ENCODE results near the gene SLC24A3.

The SLC24A3 gene

DNA sequence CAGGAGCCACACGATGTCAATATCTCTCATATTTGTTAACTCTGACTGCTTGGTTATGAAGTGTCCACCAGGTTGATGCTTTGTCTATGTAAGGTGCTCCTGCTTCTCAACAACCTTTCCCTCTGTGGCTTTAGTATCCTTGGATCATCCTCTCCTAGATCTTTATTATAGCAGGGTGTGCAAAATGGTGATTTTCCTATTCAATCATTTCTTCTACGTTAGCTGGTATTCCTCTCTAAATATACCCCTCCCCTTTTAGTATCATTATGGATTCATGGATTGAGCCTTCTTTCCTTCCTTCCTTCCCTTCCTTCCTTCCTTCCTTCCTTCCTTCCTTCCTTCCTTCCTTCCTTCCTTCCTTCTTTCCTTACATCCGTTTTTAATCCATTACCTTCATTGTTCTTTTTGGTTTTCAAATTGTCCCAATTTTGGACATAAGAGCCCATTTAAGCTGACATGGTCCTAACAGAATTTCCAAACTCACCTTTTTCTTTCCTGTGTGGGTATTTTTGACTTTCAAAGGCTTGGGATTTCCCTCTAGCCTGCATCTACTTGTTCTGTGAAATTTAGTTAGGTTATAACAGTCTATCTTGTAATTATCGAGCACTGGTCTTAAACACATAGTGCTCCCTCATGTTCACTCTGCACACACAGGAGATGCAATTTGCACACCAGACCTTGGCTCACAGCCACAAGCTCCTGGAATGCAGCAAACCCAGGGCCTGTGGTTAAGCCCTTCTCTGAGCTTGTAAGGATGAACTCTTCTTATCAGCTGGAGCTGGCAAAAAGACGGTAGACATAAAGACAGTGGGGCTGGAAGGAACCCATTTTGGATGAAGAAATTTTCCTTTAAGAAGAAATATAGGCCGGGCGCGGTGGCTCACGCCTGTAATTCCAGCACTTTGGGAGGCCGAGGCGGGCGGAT lies 109.9 kb downstream of the SLC24A3 start:
- DNase-seq (ENCODE audit: low read depth, low spot score) = no peak
- H3K4me3 ChIP-seq (ENCODE audit: low read length) = no peak overlapping the region

DNA sequence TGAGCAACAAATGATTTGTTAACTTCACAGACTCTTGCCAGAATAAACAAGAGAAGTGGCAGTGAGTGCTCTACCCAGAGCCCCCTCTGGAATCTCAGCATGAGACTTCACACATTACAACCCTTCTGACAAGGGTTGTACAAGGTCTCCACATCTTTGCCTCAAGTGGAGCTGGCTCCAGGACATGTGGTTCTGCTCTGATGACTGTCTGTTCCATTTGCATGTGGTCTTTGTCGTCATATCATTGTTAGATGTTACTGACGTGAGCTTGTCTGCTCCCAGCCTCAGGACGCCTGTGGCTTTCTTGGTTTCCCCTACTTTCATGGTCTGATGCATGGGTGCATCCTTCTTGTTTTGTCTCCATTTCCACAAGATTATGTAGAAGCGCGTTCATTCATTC lies 115.0 kb downstream of the SLC24A3 start:
- H3K4me3 ChIP-seq (ENCODE audit: low read length) = no peak overlapping the region
- peak; percentile 77 for DNase-seq (ENCODE audit: low read depth, low spot score)

DNA sequence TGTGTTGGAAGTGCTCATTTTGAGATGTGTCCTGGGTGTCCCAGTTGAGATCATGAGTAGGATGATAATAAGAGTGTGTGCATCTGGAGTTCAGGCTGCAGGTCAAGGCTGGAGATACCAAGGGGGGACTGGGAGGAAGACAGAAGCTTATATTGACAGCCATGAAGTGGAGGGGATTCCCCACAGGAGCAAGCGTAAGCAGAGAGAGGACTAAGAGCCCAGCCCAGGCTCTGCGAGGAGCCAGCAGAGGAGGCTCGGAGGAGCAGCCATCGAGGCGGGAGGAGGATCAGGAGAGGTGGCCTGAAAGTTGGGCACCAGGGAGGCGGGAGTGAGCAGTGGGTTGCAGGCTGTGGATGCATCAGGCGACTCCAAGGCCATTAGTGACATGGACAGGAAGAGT lies 116.2 kb downstream of the SLC24A3 start:
- DNase-seq (ENCODE audit: low read depth, low spot score) = no peak
- H3K4me3 ChIP-seq (ENCODE audit: low read length) = no peak overlapping the region

DNA sequence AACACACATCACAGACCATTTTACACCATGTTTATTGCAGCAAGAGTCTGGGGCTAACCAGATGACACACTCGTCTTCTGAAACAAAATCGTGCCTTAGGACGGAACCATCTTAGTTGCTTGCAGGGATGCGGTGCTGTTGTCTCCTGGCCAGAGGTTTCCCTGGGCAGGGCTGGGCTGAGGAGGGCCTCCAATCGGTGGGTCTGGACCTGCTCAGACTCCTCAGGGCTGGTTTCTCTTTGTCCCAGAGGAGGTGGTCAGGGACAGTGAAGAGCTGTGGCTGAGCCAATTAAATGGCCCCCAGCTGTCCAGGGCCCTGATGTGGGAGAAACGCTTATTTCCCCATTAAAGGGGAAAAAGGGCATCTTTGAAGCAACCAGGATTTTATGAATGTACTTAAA lies 117.6 kb downstream of the SLC24A3 start:
- no peak overlapping the region for H3K4me3 ChIP-seq (ENCODE audit: low read length)
- no peak for DNase-seq (ENCODE audit: low read depth, low spot score)

DNA sequence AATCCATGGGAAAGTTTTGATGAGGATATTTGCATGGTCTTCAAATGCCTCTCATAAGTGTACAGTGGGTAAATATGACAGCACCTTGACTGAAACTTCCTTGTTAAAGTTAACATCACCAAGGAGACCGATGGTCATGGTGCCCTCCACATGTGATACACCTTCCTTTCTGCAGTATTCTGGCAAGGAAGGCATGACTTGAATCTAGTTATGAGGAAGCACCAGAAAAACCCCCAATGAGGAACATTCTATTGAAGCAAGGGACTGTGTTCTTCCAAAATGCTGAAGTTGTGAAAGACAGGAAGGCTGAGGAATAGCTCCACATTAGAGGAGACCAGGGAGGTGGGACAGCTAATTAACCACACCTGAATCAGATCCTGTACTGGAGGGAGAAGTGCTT lies 118.3 kb downstream of the SLC24A3 start:
- no peak for DNase-seq (ENCODE audit: low read depth, low spot score)

DNA sequence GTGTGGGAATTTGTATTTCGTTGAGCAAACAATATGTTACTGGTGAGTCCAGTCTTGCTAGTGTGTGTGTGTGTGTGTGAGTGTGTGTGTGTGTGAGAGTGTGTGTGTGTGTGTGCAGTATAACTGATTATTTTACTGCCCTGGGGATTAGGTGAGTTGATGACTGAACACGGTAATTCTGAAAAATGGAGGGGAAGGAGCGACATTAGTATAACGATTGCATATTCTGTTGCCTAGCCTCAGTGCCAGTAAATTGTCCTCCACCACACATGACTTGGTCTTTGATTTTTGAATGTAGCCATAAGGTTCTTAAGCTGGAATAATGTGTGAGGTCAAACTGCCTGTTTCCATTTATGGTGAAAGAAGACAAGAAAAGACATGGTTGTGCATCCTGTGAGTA lies 121.1 kb downstream of the SLC24A3 start:
- DNase-seq (ENCODE audit: low read depth, low spot score) = no peak
- no peak overlapping the region for H3K4me3 ChIP-seq (ENCODE audit: low read length)

More for the DNA sequence above, 118.3 kb downstream of the SLC24A3 start:
- no peak overlapping the region for H3K4me3 ChIP-seq (ENCODE audit: low read length)

DNA sequence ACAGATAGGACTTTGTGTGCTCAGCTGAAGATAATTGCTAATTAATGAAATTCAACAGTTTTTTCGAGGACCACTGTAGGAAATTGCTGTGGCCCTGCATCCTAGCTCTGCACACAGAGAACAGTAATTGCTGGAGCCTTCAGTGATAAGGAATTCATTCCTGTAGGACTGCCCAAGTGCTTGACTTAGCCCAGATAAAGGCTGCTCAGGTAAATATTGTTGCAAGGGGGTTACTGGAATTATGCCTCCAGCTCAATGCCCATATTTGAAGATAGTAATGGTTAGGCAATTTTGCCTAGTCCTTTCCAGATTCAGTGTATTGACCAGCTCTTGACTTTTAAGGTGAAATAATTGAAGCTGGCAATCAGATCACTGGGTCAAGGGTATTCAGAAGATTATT lies 122.9 kb downstream of the SLC24A3 start:
- DNase-seq (ENCODE audit: low read depth, low spot score) = no peak
- H3K4me3 ChIP-seq (ENCODE audit: low read length) = no peak overlapping the region

DNA sequence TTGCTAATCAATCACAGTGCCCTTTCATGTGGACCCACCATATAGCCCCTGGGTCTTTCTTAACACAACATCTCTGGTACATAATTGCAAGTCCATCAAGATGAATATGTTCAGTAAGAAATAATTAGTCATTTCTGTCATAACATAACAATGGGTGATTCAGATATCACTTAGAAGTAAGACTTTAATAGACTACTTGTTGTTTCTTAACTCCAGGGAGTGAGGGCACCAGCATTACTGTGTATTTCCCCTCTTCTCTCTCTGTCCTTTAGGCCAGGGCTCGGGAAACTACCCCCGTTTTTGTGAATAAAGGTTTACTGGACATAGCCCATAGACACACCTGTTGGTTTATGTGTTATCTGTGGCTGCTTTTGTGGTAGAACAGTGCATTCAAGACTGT lies 123.5 kb downstream of the SLC24A3 start:
- no peak for DNase-seq (ENCODE audit: low read depth, low spot score)
- H3K4me3 ChIP-seq (ENCODE audit: low read length) = no peak overlapping the region

DNA sequence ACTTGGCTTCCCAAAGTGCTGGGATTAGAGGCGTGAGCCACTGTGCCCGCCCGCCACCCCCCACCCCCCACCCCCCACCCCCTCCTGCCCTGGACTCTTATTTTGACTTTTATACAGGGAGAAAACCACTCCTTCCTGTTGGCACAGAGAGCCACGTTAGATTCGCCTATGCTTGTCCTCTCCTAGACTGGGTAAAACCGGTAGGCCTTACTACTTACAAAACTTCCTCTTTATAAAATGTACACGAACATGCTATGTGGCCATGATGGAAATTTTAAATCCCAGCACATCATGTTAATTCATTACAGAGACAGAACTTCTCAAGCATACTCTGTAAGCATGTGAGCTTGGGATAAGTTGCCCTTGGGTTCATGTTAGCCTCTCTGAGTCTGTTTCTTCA lies 124.2 kb downstream of the SLC24A3 start:
- DNase-seq (ENCODE audit: low read depth, low spot score) = no peak
- H3K4me3 ChIP-seq (ENCODE audit: low read length) = no peak overlapping the region

DNA sequence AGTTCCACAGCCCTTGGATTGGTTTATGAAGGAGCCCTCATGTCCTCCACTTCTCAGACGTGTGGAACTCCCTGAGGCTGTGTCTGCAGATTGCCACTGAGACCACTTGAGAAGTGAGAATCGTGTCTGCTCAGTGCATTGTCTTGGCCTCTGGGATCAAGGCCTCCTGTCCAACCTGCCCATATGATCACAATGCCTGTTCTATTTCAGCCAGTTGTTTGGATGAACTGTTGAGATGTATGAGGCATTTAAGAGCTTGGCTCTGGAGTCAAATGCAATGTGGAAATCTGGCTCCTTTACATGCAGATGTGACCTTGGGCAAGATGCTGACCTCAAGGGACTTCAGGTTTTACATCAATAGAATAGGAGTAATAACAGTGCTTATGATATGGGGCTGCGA lies 125.9 kb downstream of the SLC24A3 start:
- DNase-seq (ENCODE audit: low read depth, low spot score) = no peak
- H3K4me3 ChIP-seq (ENCODE audit: low read length) = no peak overlapping the region

DNA sequence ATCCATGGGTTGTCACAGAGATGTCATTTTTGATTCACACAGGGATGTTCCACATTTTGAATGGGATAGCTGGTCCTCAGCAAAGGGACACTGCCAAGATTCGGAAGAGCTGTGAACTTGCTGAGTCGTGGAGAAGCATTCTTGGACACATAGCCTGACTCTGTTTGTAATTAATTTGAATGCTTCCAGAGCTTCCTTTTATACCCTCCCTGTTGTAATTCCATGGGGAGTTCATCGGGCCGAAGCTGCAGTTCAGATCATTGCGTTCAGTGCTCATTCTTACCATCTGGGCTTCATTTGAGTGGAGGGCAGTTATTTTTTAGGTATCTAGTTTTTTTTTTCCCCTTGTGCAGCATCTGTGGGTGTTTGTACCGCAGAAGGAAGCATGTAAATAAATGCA lies 126.5 kb downstream of the SLC24A3 start:
- no peak overlapping the region for H3K4me3 ChIP-seq (ENCODE audit: low read length)
- no peak for DNase-seq (ENCODE audit: low read depth, low spot score)

DNA sequence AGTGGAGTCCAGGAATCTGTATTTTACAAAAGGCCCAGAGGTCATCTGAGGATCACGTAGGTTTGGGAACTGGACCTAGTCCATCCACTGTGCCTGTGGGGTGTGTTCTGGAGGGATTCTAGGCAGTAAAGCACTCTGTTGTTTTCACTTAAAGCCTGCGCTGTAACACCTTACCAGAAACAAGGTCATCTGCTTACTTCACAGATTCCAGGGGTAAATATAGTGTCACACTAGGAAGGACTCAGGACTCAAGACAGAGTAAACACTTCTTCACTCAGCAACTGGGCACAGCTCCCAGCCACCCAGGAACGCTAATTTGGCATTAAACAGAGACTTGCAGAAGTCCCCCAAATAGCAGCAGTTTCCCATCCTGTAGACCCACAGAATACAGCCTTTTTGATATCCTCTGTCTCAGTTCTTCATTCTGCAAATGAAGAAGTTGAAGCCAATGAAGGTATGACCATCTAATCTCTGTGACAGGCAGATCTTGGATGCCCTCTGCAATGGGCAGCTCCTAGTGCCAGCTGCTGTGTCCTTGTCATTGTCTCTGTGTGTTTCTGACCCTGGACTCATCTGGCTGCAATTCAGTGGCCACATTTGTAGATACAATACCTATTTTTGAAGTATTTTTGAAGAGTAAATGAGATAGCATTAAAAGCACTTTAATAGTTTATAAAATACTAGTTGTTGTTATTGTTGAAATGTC lies 129.1 kb downstream of the SLC24A3 start:
- no peak for DNase-seq (ENCODE audit: low read depth, low spot score)
- H3K4me3 ChIP-seq (ENCODE audit: low read length) = no peak overlapping the region

DNA sequence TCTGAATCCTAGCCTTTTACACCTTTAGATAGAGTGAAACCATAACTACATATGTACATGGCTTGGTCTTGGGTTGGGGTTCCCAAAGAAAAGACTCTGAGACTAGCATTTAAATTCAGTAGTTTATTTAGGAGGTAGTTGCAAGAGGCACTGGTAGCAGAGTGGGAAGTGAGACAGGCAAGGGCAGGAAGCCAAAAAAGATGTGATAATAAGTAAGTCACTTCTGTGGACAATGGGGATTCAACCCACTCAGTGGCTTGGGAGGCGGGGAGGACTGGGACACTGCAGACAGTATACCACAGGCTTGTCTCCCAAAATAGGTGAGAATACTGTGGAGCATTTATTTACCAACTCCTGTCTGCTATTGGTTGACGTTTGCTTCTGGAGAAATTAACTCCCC lies 131.9 kb downstream of the SLC24A3 start:
- no peak overlapping the region for H3K4me3 ChIP-seq (ENCODE audit: low read length)
- DNase-seq (ENCODE audit: low read depth, low spot score) = no peak

DNA sequence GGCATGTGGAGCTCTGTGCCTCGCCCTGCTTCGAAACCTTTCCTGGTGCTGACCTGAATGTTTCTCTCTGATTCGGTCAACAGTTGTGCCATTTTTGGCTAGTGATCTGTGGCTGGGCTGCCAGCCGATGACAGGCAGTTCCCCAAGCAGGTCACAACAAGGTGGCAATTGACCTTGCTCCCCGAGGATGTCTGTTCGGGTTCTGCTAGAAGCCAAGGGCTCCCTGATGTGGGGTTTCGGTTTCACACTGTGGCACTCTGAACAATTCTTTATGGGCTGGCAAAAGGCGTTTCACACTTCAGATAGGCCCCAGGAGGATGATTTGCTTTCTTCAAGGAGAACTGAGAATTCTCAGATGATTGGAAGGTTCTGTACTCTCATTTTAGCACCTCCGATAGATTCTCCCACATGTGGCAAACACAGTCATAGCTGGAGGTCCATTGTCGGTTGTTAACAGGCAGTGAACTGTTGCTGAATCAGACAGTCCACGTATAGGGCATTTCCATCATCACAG lies 135.6 kb downstream of the SLC24A3 start:
- DNase-seq (ENCODE audit: low read depth, low spot score) = no peak
- no peak overlapping the region for H3K4me3 ChIP-seq (ENCODE audit: low read length)

DNA sequence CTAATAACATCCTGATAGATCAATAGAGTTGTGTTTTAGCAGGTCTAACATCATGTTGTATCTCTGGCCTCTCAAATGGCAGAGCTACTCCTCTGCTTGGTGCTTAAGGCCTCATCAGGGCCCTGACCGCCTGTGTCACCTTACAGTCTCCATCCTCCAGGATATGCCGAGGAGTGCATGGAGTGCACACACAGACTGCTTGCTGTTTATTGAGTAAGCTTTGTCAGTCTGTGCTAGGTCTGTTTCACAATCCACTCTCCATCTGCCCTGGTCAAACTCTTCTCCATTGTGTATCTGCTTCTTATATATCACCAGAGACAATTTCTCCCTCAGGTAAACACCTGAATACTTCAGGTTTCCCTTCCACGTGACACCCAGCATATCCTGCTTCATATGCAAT lies 136.1 kb downstream of the SLC24A3 start:
- DNase-seq (ENCODE audit: low read depth, low spot score) = no peak
- no peak overlapping the region for H3K4me3 ChIP-seq (ENCODE audit: low read length)

DNA sequence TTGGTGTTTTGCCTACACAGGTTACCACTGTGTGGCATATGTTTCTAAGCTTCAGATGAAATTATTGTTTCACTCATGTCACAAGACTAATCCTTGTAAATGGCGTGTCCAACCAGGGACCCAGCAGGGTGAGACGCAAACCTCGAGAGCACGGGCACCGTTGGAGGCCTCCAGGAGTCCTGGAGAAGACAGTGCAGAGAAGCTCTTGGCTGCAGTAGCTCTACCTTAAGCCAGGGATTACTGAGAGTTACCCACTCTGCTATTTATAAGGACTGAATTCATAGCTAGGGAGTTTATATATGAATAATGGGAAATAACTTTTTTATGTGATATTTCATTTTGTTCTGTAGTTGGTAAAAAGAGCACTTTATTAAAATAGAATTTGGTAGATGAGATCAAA lies 137.4 kb downstream of the SLC24A3 start:
- no peak overlapping the region for H3K4me3 ChIP-seq (ENCODE audit: low read length)
- DNase-seq (ENCODE audit: low read depth, low spot score) = no peak

DNA sequence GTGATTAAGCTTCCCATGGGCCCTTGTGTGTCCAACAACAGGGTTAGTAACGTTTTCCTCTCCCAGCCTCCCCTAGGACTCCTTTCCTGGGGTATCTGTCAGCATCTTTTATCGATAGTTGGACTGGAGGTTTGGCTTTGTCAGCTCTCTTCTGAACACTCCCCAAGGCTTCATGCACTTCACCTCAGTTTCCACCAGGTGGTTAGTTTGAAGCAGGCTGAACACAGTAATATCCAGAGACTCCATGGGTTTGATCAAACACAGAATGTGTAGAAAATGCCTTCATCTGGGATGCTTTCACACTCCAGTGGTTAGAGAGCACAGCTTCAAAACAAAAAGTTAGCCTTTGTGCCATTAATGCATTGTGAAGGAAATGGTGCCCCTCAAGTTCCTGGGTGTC lies 139.1 kb downstream of the SLC24A3 start:
- H3K4me3 ChIP-seq (ENCODE audit: low read length) = no peak overlapping the region

DNA sequence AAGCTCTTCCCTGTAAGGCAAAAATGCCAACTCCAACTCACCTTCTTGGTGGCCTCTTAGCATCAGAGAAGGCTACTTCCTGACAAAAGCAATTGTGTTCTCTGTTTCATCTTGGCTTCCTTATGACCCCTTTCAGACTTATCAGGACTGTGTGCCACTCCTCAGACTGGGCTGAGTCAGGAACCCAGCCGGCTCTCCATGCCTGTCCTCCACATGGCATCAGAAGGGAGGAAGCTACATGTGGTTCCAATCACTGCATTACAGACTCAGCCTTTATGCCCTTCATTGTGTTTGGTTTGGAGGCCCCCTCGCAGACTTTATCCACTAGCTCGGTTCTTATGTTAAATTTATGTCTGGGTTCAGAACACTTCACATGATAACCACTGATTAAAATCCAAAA lies 142.5 kb downstream of the SLC24A3 start:
- H3K4me3 ChIP-seq (ENCODE audit: low read length) = no peak overlapping the region
- DNase-seq (ENCODE audit: low read depth, low spot score) = no peak

More for the DNA sequence above, 139.1 kb downstream of the SLC24A3 start:
- no peak for DNase-seq (ENCODE audit: low read depth, low spot score)

DNA sequence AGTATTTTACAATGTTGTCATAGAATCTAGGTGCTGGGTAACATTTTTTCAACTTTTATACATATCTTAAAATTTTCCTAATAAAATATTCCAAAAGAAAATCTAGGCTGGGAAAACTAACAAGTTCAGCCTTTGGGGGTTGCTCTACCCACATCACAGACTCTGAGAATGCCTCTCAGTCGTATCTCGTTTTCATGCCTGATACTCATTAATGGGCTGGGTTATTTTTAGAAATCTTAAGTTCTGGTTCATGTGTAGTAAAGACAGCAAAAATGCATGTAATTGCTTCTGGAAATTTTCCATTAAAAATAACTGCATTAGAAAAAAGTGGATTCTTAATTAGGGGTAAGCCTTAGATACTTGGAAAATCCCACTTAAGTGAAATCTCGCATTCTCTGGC lies 149.3 kb downstream of the SLC24A3 start:
- H3K4me3 ChIP-seq (ENCODE audit: low read length) = no peak overlapping the region

DNA sequence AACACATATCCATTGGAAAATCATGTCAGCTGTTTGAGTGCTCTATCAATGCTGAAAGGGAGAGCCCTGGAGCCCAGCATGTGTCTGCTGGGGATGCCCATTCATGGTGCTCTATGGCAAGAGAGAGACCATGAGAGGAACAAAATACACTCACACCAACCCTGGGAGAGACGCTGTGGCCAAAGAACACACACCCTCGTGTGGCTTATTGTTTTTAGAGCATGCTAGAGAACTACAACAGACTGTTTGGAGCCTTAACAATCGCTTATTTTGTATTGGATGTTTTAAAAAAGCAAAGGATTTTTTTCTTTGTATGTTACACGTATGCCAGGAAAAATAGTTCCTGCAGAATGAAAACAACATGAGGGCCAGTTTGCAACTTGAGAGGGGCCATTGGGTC lies 151.0 kb downstream of the SLC24A3 start:
- no peak for DNase-seq (ENCODE audit: low read depth, low spot score)
- no peak overlapping the region for H3K4me3 ChIP-seq (ENCODE audit: low read length)

More for the DNA sequence above, 149.3 kb downstream of the SLC24A3 start:
- no peak for DNase-seq (ENCODE audit: low read depth, low spot score)
